Activated CD8-positive, alpha-beta T cell treated with anti-CD3 and anti-CD28 coated beads for 36 hours (primary cell): ENCODE measurements around the gene TMEM144. TPM values are rescaled to one million over a fixed set of nuclear protein-coding genes. Genes with fewer than 3 reads are reported as not detected.
"Not testable (repeated sequence)": the region's sequence is repeated elsewhere in the genome, so short reads cannot be mapped to it uniquely, and the experiment has no call there.

Experiments
- ATAC-seq: fragments of 200-7000 bp; cut with Tn5 transposase; one replicate; pipeline ENCODE4 v1.10.0; 2021; ENCODE audit warnings: mild to moderate bottlenecking, moderate library complexity
- CTCF ChIA-PET: fragments of 350-600 bp; sonication (Branson Sonifier 250); formaldehyde crosslinking; loops from one replicate; lab custom pipeline; 2021; ENCODE audit warnings: antibody characterized with exemption; lab: Charles Lee
- POLR2A ChIA-PET: fragments of 350-600 bp; sonication (Branson Sonifier 250); formaldehyde crosslinking; loops from one replicate; lab custom pipeline; 2021; ENCODE audit warnings: antibody characterized with exemption; lab: Charles Lee
- DNase-seq: peaks from one replicate; pipeline ENCODE4 v3.0.0-alpha.2; 2020
- H3K27ac Mint-ChIP-seq: one replicate; pipeline ENCODE4 v1.8.0; 2021; ENCODE audit warnings: mild to moderate bottlenecking, mixed read lengths
- H3K27me3 Mint-ChIP-seq: one replicate; pipeline ENCODE4 v1.8.0; 2021; ENCODE audit warnings: mixed read lengths
- H3K36me3 Mint-ChIP-seq: one replicate; pipeline ENCODE4 v1.8.0; 2021; ENCODE audit warnings: low read depth, mixed read lengths
- H3K4me1 Mint-ChIP-seq: one replicate; pipeline ENCODE4 v1.8.0; 2021; ENCODE audit warnings: low read depth, mixed read lengths
- H3K4me3 Mint-ChIP-seq: one replicate; pipeline ENCODE4 v1.8.0; 2021; ENCODE audit warnings: mild to moderate bottlenecking, moderate library complexity, mixed read lengths
- H3K9me3 Mint-ChIP-seq: one replicate; pipeline ENCODE4 v1.8.0; 2021; ENCODE audit warnings: mixed read lengths
- intact Hi-C: fragments of 100-400 bp; cut with micrococcal nuclease; formaldehyde crosslinking; loops from one replicate; pipeline ENCODE4 v1.10.0; 2022
- total RNA-seq, 2 experiments: library from RNA; stranded (reverse); gene quantifications; one replicate each; pipeline ENCODE4 v1.2.3, GENCODE V29; 2021
- TF ChIP-seq, protein P1 (sequence below): fragments of 200-600 bp; IDR thresholded peaks from one replicate; pipeline ENCODE4 v1.8.0; 2022; ENCODE audit warnings: antibody characterized with exemption, mild to moderate bottlenecking

Gene TMEM144
- total RNA-seq, 2 experiments from 2014 or later, result 0.09 TPM; not detected in 1

DNA sequence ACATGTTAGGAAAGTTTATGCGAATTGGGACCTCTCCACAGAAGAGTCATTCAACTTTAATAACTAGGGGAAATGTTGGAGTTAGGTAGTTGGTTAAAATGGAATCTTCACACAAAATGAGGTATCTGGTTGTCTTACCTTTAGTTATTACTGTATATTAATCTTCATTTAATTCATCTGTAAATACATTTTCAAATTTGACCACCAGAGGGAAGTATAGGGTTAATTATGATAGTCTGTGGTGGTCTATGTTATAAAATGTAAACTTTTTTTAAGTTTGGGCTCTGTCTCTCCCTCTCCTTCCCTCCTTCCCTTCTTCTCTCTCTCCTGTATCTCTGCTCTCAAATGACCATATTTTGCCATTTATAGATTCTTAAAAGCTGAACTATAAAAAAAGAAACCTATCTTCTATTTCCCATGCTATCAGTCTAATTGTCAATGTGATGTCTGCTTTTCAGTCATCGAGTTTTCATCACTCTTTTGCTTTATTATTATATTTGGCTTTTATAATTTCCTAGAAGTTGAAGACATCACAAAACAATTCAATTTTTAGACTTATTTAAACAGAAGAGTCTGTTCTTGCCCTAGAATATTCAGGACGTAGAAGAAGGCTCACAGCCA is 49.8 kb downstream of the TMEM144 start:
- Mint-ChIP-seq H3K36me3 (no peaks in the 10 kb centered on the region), H3K27ac (no peak overlapping the region), H3K4me3 (no peak overlapping the region), H3K27me3 (peaks cover 3% of the 10 kb centered on the region), H3K9me3 (no peaks in the 10 kb centered on the region), H3K4me1 (no peaks in the 10 kb centered on the region)
- no peak for ATAC-seq
- TF ChIP-seq, protein P1, sequence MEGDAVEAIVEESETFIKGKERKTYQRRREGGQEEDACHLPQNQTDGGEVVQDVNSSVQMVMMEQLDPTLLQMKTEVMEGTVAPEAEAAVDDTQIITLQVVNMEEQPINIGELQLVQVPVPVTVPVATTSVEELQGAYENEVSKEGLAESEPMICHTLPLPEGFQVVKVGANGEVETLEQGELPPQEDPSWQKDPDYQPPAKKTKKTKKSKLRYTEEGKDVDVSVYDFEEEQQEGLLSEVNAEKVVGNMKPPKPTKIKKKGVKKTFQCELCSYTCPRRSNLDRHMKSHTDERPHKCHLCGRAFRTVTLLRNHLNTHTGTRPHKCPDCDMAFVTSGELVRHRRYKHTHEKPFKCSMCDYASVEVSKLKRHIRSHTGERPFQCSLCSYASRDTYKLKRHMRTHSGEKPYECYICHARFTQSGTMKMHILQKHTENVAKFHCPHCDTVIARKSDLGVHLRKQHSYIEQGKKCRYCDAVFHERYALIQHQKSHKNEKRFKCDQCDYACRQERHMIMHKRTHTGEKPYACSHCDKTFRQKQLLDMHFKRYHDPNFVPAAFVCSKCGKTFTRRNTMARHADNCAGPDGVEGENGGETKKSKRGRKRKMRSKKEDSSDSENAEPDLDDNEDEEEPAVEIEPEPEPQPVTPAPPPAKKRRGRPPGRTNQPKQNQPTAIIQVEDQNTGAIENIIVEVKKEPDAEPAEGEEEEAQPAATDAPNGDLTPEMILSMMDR, result peak; percentile 44
- DNase-seq, result no peak
- POLR2A ChIA-PET, result no interaction called here
- CTCF ChIA-PET, result interaction anchor here (0.9 to 1.3 kb wide), 3 partner anchors 371 to 944 kb away, joined by 3 to 4 read pairs (median 4); no protein-coding TSS in a partner anchor
- intact Hi-C loops, result loop anchor here (2.0 kb wide), 1 partner anchor 365 kb away; no protein-coding TSS in a partner anchor

GRCh38 chr4:158261480-158261879 is 51.2 kb downstream of the TMEM144 start:
- intact Hi-C loops, result loop anchor here (2.0 kb wide), 1 partner anchor 363 kb away; no protein-coding TSS in a partner anchor
- no peaks in the 10 kb centered on the region for H3K36me3 Mint-ChIP-seq
- H3K4me1 Mint-ChIP-seq, result no peaks in the 10 kb centered on the region
- TF ChIP-seq, protein P1, result no peak
- CTCF ChIA-PET, result interaction anchor here (0.9 to 1.3 kb wide), 2 partner anchors 52 to 942 kb away, joined by 3 to 4 read pairs; no protein-coding TSS in a partner anchor
- ATAC-seq (no peak), DNase-seq (no peak)
- POLR2A ChIA-PET, result no interaction called here
- no peak overlapping the region for H3K4me3 Mint-ChIP-seq
- H3K9me3 Mint-ChIP-seq, result no peaks in the 10 kb centered on the region
- H3K27ac Mint-ChIP-seq, result no peak overlapping the region
- H3K27me3 Mint-ChIP-seq, result peaks cover 6% of the 10 kb centered on the region

DNA sequence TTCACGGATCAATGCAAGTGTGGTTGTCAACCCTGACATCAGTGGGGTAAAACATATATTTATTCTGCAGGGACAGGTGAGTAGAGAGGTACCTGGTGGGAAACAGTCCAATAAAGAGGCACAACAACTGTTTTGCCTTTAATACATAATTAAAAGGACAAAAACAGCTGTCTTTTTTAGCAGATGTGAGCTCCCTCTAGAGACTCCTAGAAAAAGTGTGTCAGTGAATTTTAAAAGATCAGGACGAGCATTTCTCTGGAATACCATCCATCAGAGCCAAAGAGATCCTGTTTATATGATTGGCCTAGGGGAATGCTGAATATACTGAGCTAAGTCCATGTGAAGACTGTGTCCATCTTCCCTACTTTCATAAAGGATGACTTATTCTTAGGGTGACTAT is 58.3 kb downstream of the TMEM144 start:
- Mint-ChIP-seq H3K4me1 (no peaks in the 10 kb centered on the region), H3K27ac (no peak overlapping the region), H3K4me3 (no peak overlapping the region), H3K36me3 (no peaks in the 10 kb centered on the region), H3K9me3 (no peaks in the 10 kb centered on the region), H3K27me3 (peaks cover 6% of the 10 kb centered on the region)
- DNase-seq (no peak), ATAC-seq (no peak)
- TF ChIP-seq, protein P1, result no peak
- POLR2A ChIA-PET, result no interaction called here
- CTCF ChIA-PET, result interaction anchor here (1.1 kb wide), 1 partner anchor 15 kb away, joined by 3 read pairs; no protein-coding TSS in a partner anchor
- intact Hi-C loops, result no loop called here

- H3K27ac Mint-ChIP-seq, result no peak overlapping the region
- no peaks in the 10 kb centered on the region for H3K9me3 Mint-ChIP-seq
- DNase-seq, result no peak
- POLR2A ChIA-PET, result no interaction called here
- peaks cover 2% of the 10 kb centered on the region for H3K27me3 Mint-ChIP-seq
- TF ChIP-seq, protein P1, result no peak
- no peaks in the 10 kb centered on the region for H3K36me3 Mint-ChIP-seq
- intact Hi-C loops, result no loop called here
- ATAC-seq, result no peak
- CTCF ChIA-PET, result interaction anchor here (0.7 to 1.2 kb wide), 2 partner anchors 16 to 20 kb away, joined by 3 read pairs; no protein-coding TSS in a partner anchor
- no peaks in the 10 kb centered on the region for H3K4me1 Mint-ChIP-seq
- no peak overlapping the region for H3K4me3 Mint-ChIP-seq
These were observed 64.3 kb downstream of the TMEM144 start for GRCh38 chr4:158274636-158275035.

- TF ChIP-seq, protein P1, result no peak
- H3K4me3 Mint-ChIP-seq, result no peak overlapping the region
- ATAC-seq, result no peak
- no peaks in the 10 kb centered on the region for H3K36me3 Mint-ChIP-seq
- intact Hi-C loops, result no loop called here
- peaks cover 2% of the 10 kb centered on the region for H3K27me3 Mint-ChIP-seq
- no peaks in the 10 kb centered on the region for H3K4me1 Mint-ChIP-seq
- no peaks in the 10 kb centered on the region for H3K9me3 Mint-ChIP-seq
- no peak for DNase-seq
- ChIA-PET POLR2A (no interaction called here), CTCF (no interaction called here)
- H3K27ac Mint-ChIP-seq, result no peak overlapping the region
These were observed 67.3 kb downstream of the TMEM144 start for GRCh38 chr4:158277558-158277957.

DNA sequence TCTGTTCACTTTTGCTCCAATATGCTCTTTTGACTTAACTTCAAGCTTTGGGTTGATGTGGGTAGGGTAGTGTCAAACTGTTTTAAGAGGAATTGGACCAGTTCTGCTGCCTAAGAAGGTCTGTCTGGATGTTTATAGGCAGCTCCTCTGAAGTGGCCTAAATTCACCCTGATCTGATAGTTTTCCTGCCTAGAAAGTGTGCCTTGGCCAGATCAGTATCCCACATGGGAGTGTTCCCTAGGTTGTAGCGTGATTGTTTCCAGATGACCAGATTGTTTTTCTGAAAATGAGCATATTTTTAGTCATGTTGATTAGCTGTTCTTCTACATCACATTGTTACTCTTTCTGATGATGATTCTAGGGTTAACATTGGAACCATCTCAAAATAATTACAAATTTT is 68.8 kb downstream of the TMEM144 start:
- CTCF ChIA-PET, H3K36me3 Mint-ChIP-seq, DNase-seq, intact Hi-C loops, POLR2A ChIA-PET, ATAC-seq, H3K9me3 Mint-ChIP-seq, H3K4me1 Mint-ChIP-seq, H3K4me3 Mint-ChIP-seq, H3K27me3 Mint-ChIP-seq, H3K27ac Mint-ChIP-seq: not testable (repeated sequence)
